Dendritic cell treated with granulocyte-macrophage colony-stimulating factor and Interleukin-4, amounts not matched to agents 40 ng/mL and 50 ng/mL, for 4 days (primary cell): ENCODE results near the gene ULBP3.
"Not testable (repeated sequence)": the region's sequence is repeated elsewhere in the genome, so short reads cannot be mapped to it uniquely, and the experiment has no call there.

Source experiments
- H3K27ac Mint-ChIP-seq: one replicate; pipeline ENCODE4 v1.8.0; 2022; ENCODE audit warnings: mild to moderate bottlenecking, mixed read lengths
- H3K27me3 Mint-ChIP-seq: one replicate; pipeline ENCODE4 v1.8.0; 2022; ENCODE audit warnings: mild to moderate bottlenecking, mixed read lengths
- H3K36me3 Mint-ChIP-seq: one replicate; pipeline ENCODE4 v1.8.0; 2022; ENCODE audit warnings: low read depth, mixed read lengths
- H3K4me1 Mint-ChIP-seq: one replicate; pipeline ENCODE4 v1.8.0; 2022; ENCODE audit warnings: low read depth, mixed read lengths
- H3K4me3 Mint-ChIP-seq: one replicate; pipeline ENCODE4 v1.8.0; 2022; ENCODE audit warnings: mild to moderate bottlenecking, moderate library complexity, mixed read lengths
- H3K9me3 Mint-ChIP-seq: one replicate; pipeline ENCODE4 v1.8.0; 2022; ENCODE audit warnings: mixed read lengths
- intact Hi-C: fragments of 100-400 bp; cut with micrococcal nuclease; formaldehyde crosslinking; loops from one replicate; pipeline ENCODE4 v1.15.0; 2022

ULBP3 gene

DNA sequence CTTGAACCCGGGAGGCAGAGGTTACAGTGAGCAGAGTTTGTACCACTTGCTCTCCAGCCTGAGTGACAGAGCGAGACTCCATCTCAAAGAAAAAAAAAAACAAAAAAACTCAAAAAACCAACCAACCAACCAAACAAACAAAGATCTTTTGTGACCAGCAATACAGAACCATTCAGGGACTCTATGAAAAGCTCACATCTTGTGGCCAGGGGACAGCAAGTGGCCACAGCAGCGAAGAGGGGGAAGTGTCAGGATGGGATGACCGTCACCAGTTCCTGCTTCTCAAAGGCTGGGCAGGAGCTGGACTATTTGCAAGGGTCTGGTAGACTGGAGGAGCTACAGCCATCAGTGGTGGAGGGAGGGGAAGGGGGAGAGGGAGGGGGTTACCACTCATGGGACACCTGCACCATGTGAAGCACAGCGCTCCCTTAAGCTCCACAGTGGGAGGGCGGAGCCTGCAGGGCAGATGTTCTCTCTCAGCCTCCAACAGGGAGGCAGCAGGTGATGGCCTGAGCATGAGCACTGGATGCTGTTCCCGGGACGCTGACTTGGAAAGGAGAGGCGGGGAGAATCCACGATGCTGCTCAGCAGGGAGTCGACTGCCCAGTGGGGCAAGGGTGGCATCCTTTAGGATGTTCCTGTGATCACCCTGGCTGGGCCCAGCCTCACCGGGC lies 19.7 kb upstream of the ULBP3 start:
- intact Hi-C loops: no loop called here
- Mint-ChIP-seq H3K36me3 (no peaks in the 10 kb centered on the region), H3K4me1 (no peaks in the 10 kb centered on the region), H3K9me3 (no peaks in the 10 kb centered on the region), H3K4me3 (no peak overlapping the region), H3K27me3 (peaks cover 10% of the 10 kb centered on the region), H3K27ac (no peak overlapping the region)

DNA sequence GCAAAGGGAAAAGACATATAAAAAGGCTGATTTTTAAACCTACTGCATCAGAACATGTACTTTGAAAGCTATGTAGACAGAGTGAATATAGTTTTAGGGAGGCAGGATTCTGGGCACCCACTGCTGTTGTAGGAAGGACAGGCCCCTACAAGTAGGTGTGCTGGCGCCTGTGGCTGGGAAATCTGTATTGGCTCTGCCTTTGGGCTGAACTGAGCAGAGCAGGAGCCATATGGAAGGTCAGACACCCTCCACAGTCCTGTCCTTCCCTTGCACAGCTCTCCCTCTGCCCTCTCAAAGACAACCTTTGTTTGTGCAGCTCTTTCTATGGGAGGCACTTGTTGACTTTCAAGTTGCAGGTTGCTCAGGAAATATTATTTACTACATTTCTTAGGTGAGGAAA lies 18.4 kb upstream of the ULBP3 start:
- Mint-ChIP-seq H3K4me3 (no peak overlapping the region), H3K36me3 (no peaks in the 10 kb centered on the region), H3K27me3 (peaks cover 16% of the 10 kb centered on the region), H3K4me1 (no peaks in the 10 kb centered on the region), H3K9me3 (no peaks in the 10 kb centered on the region), H3K27ac (no peak overlapping the region)
- intact Hi-C loops: no loop called here

DNA sequence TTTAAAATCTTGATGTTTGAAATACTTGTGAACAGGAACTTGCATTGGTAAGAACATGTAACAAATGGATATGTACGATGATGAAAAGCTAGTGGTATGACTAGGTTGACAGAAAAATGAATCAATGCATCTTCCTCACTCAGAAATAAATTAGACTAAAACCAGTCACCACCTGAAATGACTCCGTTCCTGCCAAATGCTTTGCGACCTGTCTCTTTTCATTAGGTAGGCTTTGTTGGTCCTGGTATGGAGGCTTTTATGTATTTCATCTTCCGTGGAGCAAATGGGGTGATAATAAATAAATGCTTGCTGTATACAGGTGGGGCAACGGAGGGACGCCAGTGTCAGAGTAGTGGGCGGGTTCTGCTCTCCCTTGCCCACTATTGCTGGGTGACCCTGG lies 17.1 kb upstream of the ULBP3 start:
- H3K36me3 Mint-ChIP-seq: no peaks in the 10 kb centered on the region
- H3K4me1 Mint-ChIP-seq: no peaks in the 10 kb centered on the region
- H3K4me3 Mint-ChIP-seq: no peak overlapping the region
- H3K27ac Mint-ChIP-seq: no peak overlapping the region
- H3K27me3 Mint-ChIP-seq: peaks cover 16% of the 10 kb centered on the region
- H3K9me3 Mint-ChIP-seq: no peaks in the 10 kb centered on the region
- intact Hi-C loops: no loop called here

DNA sequence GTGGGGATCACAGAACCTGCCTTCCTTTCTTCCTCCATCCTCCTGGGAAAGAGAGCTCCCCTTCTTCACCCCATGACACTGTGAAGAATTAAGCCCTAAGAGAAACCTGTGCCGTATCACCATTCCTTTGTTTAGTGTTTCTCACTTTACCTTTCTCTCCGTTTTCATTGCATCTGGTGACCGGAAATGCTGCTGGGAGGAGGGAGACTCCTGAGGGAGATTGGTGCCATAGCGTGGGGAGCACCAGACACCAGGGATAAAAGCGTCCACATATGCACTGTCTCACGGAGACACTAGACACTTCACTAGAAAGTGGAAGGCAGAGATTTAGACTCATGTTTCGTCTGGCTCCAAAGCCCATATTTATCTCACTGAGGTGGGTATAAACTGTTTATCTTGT lies 15.5 kb upstream of the ULBP3 start:
- no peaks in the 10 kb centered on the region for H3K4me1 Mint-ChIP-seq
- H3K27me3 Mint-ChIP-seq: peaks cover 17% of the 10 kb centered on the region
- H3K36me3 Mint-ChIP-seq: no peaks in the 10 kb centered on the region
- no peak overlapping the region for H3K4me3 Mint-ChIP-seq
- H3K27ac Mint-ChIP-seq: no peak overlapping the region
- intact Hi-C loops: no loop called here
- no peaks in the 10 kb centered on the region for H3K9me3 Mint-ChIP-seq

DNA sequence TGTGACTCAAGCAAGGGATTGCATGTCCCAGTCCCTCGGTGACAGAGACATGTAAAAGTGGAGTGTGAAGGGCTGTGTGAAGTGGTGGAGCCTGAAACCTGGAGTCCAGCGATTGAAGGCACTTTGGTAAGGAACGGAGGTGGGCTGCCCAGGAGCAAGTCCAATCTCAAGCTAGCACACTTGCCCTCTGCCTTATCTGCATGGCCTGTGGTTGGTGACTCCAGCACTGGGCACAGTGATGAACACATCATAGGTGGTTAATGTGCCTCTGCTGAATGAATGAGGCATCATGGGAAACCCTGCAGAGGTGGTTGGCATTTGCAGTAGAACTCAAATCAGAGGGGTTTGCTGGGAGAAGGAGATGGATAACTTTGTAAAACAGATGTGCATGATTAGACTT lies 14.9 kb upstream of the ULBP3 start:
- intact Hi-C loops: no loop called here
- Mint-ChIP-seq H3K27ac (no peak overlapping the region), H3K36me3 (no peaks in the 10 kb centered on the region), H3K9me3 (no peaks in the 10 kb centered on the region), H3K4me1 (no peaks in the 10 kb centered on the region), H3K4me3 (no peak overlapping the region), H3K27me3 (peaks cover 17% of the 10 kb centered on the region)

DNA sequence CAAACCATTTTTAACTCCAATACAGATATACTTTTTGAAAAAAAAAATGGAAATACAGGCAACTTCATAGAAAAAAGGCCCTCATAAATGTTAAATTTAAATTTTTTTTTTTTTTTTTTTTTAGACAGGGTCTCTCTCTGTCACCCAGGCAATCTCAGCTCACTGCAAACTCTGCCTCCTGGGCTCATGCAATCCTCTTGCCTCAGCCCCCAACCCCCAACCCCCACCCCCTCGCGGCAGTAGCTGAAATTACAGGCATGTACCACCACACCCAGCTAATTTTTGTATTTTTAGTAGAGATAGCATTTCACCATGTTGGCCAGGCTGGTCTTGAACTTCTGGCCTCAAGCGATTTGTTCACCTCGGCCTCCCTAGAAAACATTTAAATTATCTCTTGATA lies 12.8 kb upstream of the ULBP3 start:
- Mint-ChIP-seq H3K36me3 (no peaks in the 10 kb centered on the region), H3K27ac (no peak overlapping the region), H3K4me1 (no peaks in the 10 kb centered on the region), H3K4me3 (no peak overlapping the region), H3K9me3 (no peaks in the 10 kb centered on the region), H3K27me3 (peaks cover 22% of the 10 kb centered on the region)
- intact Hi-C loops: loop anchor here (2.0 kb wide), 2 partner anchors 313 to 733 kb away; no protein-coding TSS in a partner anchor

DNA sequence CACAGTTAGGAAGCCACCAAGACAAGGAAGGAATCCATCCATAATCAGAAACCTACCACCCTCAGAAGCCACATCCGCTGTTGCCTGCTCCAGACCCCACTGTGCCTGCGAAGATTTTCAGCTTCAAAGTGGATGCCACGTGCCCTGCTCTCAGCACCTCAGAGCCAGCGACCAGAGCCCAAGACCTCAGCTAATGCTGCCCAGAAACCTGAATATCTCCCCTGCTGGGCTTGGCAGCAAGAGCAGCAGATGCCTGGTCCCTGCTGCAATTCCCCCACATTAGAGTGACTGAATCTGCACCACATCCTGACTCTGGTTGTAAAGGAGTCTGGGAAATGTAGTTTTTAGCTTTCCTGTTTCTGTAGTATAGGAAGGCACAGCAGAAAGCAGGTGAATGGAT lies 10.7 kb upstream of the ULBP3 start:
- no peak overlapping the region for H3K4me3 Mint-ChIP-seq

DNA sequence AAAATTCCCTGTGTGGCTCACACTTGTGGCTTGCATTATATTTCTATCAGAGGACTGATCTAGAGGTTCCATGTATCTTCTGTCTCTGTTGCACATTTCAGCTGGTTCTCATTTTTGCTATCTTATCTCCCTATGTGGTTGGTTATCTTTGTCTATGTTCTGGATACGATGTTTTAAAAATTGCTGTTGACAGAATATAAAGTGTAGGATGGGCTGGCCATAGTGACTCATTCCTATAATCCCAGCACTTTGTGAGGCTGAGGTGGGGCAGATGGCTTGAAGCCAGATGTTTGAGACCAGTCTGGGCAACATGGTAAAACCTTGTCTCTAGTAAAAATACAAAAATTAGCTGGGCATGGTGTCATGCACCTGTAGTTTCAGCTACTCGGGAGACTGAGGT lies 9.9 kb upstream of the ULBP3 start:
- no peaks in the 10 kb centered on the region for H3K36me3 Mint-ChIP-seq
- H3K4me3 Mint-ChIP-seq: no peak overlapping the region
- intact Hi-C loops: no loop called here
- no peaks in the 10 kb centered on the region for H3K9me3 Mint-ChIP-seq
- peaks cover 29% of the 10 kb centered on the region for H3K27me3 Mint-ChIP-seq
- no peak overlapping the region for H3K27ac Mint-ChIP-seq
- H3K4me1 Mint-ChIP-seq: no peaks in the 10 kb centered on the region

More for the DNA sequence above, 10.7 kb upstream of the ULBP3 start:
- Mint-ChIP-seq H3K9me3 (no peaks in the 10 kb centered on the region), H3K27ac (no peak overlapping the region), H3K27me3 (peaks cover 25% of the 10 kb centered on the region), H3K4me1 (no peaks in the 10 kb centered on the region), H3K36me3 (no peaks in the 10 kb centered on the region)
- intact Hi-C loops: loop anchor here (1.0 to 2.0 kb wide), 3 partner anchors 256 to 735 kb away; no protein-coding TSS in a partner anchor

DNA sequence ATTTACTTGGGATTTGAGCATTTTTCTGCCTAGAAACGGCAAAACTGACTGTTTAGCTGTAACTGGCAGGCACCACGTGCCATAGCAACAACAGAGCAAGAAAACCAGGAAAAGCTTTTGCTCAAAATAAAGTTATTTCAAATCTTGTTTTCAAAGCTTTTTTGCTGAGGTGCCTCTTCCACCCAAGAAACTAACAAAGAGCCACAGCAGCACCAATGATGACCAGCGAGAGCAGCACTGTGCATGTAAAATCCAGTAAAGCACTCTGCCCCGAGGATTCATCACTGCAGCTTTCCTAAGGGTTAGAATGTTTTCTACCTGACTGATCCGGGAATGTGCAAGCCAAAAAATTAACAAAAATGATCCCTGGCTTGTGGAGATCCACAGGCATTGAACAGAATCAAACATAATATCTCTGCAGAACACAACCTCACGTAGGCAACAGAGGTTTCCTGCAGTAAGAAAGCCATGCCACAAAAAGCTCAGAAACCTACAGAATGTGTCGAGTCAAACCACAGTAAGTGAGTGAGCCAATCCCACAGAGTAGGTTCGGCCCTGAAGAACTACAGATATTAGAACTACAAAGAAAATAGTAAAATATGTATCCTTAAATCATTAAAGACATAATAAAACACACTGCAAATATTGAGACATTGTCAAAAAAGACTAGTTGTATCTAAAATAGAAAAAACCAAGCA lies 7.4 kb upstream of the ULBP3 start:
- Mint-ChIP-seq H3K4me1 (peaks cover 7% of the 10 kb centered on the region), H3K27ac (no peak overlapping the region), H3K27me3 (peaks cover 23% of the 10 kb centered on the region), H3K4me3 (no peak overlapping the region), H3K36me3 (no peaks in the 10 kb centered on the region), H3K9me3 (no peaks in the 10 kb centered on the region)
- intact Hi-C loops: no loop called here

DNA sequence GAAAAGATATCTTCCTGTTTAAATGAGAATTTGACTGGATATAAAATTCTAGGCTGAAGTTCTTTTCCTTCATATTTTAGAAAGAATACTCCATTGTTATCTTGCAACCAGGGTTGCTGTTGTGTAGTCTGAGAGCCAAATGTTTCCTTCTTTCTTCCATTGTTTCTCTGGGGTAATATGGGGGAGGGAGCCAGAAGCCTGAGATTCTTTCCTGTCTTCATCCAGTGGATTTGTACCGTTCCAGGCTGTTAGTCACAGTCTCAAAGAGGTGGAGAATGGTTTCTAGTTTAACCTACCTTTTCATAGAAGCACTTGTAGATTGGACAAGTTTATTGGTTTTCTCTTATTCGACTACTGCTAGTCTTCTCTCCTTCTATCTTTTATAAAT lies 6.1 kb upstream of the ULBP3 start:
- H3K9me3 Mint-ChIP-seq: no peaks in the 10 kb centered on the region
- no peak overlapping the region for H3K4me3 Mint-ChIP-seq
- H3K27ac Mint-ChIP-seq: no peak overlapping the region
- H3K36me3 Mint-ChIP-seq: no peaks in the 10 kb centered on the region
- intact Hi-C loops: no loop called here
- peaks cover 32% of the 10 kb centered on the region for H3K27me3 Mint-ChIP-seq
- H3K4me1 Mint-ChIP-seq: peaks cover 14% of the 10 kb centered on the region

DNA sequence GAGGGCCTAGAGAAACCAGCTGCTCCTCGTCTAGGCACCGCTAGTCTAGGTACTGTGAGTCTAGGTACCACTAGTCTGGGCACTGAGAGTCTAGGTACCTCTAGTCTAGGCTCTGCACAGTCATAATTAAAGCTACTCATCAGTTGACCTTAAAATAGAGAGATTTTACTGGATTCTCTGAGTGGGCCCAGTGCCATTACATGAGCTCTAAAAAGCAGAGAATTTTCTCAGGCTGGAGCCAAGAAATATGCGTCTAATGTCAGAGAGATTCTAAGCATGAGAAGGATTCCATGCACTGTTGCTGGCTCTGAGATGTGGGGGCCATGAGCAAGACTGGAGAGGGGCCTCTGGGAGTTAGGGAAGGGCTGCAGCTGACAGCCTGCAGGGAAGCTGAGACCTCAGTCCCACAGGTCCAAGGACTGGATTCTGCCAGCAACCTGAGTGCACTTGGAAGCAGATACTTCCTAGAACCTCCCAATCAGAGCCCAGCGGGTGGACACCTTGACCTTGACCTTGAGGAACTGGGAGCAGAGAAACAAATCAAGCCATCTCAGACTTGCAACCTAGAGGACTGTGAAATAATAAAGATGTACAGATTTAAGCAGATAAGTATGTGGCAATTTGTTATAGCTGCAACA lies 5.6 kb upstream of the ULBP3 start:
- H3K36me3 Mint-ChIP-seq, H3K4me3 Mint-ChIP-seq, H3K27ac Mint-ChIP-seq, H3K9me3 Mint-ChIP-seq, intact Hi-C loops: not testable (repeated sequence)
- H3K4me1 Mint-ChIP-seq: peaks cover 14% of the 10 kb centered on the region
- peaks cover 34% of the 10 kb centered on the region for H3K27me3 Mint-ChIP-seq

DNA sequence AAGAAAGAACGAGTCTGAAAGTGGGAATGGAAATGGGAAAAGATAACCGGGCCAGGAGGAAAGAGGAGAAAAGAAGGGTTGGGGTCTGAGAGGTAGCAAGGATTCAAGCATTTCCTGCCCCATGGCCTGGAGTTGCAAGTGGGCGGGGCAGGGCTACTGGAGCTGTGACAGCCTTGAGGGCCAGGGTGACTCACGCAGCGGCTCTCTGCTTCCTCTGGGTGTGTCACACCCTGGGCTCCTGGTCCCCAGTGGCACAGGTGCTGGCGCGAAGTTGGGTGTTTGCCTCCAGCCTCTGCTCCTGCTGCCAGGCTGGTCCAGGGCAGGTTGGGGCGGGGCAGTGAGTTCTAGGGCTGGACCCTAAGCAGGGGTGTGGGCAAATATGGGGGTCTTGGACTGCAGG lies 3.3 kb upstream of the ULBP3 start:
- Mint-ChIP-seq H3K36me3 (no peaks in the 10 kb centered on the region), H3K9me3 (no peaks in the 10 kb centered on the region), H3K4me3 (no peak overlapping the region), H3K27ac (no peak overlapping the region), H3K4me1 (peaks cover 26% of the 10 kb centered on the region), H3K27me3 (peaks cover 52% of the 10 kb centered on the region)
- intact Hi-C loops: no loop called here

DNA sequence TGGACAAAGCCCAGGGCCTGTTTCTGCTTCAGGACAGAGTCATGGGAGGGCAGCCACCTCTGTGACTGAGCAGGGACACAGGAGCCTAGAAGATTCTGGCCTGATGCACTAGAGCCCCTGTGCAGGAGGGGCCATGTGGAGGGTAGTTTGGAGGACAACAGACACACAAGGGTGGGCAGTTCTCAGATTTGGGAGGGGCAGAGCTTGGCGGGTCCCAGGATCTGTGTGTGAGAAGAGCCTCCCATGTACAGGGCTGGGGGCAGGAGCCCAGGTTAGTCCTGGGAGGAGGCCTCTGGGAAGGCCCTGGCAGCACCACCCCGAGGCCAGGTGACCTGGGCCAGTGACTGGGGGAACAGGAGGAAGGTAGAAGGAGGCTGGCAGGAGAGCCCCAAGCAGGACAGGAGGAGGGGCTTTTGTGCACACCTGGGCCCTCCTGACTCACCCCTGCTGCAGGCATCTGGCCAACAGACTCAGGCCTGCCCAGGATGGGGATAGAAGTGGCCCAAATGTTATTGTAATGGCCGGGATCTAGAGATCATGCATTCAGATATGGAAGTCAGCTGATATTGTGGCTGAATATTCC lies 1.4 kb upstream of the ULBP3 start:
- no peak overlapping the region for H3K27ac Mint-ChIP-seq
- H3K9me3 Mint-ChIP-seq: no peaks in the 10 kb centered on the region
- H3K4me1 Mint-ChIP-seq: peaks cover 26% of the 10 kb centered on the region
- no peak overlapping the region for H3K4me3 Mint-ChIP-seq
- peaks cover 65% of the 10 kb centered on the region for H3K27me3 Mint-ChIP-seq
- no peaks in the 10 kb centered on the region for H3K36me3 Mint-ChIP-seq
- intact Hi-C loops: no loop called here

DNA sequence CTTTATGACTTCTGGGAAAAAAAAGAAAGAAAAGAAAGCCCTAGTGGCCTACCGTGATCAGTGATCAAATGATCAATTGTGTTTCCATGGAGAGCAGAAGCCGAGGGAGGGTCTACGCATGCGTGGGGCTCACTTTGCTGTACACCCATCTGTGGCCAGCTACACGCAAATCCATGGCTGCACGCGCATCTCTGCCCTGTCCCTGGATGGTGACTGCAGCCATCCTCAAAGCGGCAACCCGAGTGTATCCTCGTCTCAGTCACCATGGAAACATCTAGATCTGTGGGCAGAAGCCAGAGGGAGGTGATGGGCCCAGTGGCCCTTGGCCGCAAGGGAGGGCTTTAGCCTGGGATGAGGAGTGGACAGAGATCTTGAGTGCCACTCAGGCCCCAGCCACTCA lies 785 bp upstream of the ULBP3 start:
- no peaks in the 10 kb centered on the region for H3K36me3 Mint-ChIP-seq
- H3K9me3 Mint-ChIP-seq: no peaks in the 10 kb centered on the region
- no peak overlapping the region for H3K4me3 Mint-ChIP-seq
- intact Hi-C loops: no loop called here
- no peak overlapping the region for H3K27ac Mint-ChIP-seq
- H3K4me1 Mint-ChIP-seq: peaks cover 26% of the 10 kb centered on the region
- H3K27me3 Mint-ChIP-seq: peaks cover 67% of the 10 kb centered on the region
